IPS-20b (cell line): ENCODE data around the gene KIAA0753.

Experiments used
- H3K27ac ChIP-seq: one replicate; pipeline ENCODE4 v1.5.1; 2013; ENCODE audit warnings: low read length
- H3K27me3 ChIP-seq: 2 replicates; pipeline ENCODE4 v1.6.1; 2013; ENCODE audit warnings: mild to moderate bottlenecking, low read length, inconsistent platforms; ENCODE audit not compliant: insufficient read depth
- H3K36me3 ChIP-seq: 2 replicates; pipeline ENCODE4 v1.6.1; 2013; ENCODE audit warnings: low read depth, mild to moderate bottlenecking, inconsistent platforms, low read length, moderate library complexity; ENCODE audit not compliant: insufficient read depth
- H3K4me1 ChIP-seq: 2 replicates; pipeline ENCODE4 v1.6.1; 2013; ENCODE audit warnings: mild to moderate bottlenecking, control low read depth, inconsistent platforms, low read length, moderate library complexity; ENCODE audit not compliant: insufficient read depth
- H3K4me3 ChIP-seq: 2 replicates; pipeline ENCODE4 v1.5.1; 2013; ENCODE audit warnings: mild to moderate bottlenecking, low read length, inconsistent platforms
- H3K9ac ChIP-seq: 2 replicates; pipeline ENCODE4 v1.6.1; 2013; ENCODE audit warnings: low read depth, mild to moderate bottlenecking, inconsistent platforms, low read length, moderate library complexity
- H3K9me3 ChIP-seq: 2 replicates; pipeline ENCODE4 v1.6.1; 2013; ENCODE audit warnings: mild to moderate bottlenecking, low read depth, low read length, inconsistent platforms; ENCODE audit not compliant: insufficient read depth

KIAA0753 gene

GRCh38 chr17:6638046-6638908 is 2.2 kb downstream of the KIAA0753 start:
- H3K4me3 ChIP-seq = no peak overlapping the region
- no peak overlapping the region for H3K27ac ChIP-seq
- peaks cover 29% of the 10 kb centered on the region for H3K36me3 ChIP-seq
- H3K27me3 ChIP-seq = no peaks in the 10 kb centered on the region
- peaks cover 4% of the 10 kb centered on the region; the same call in 1 of the 2 replicates for H3K4me1 ChIP-seq
- H3K9ac ChIP-seq = no peak overlapping the region
- no peaks in the 10 kb centered on the region for H3K9me3 ChIP-seq

- H3K36me3 ChIP-seq = peaks cover 29% of the 10 kb centered on the region
- H3K4me3 ChIP-seq = no peak overlapping the region
- H3K9me3 ChIP-seq = no peaks in the 10 kb centered on the region
- no peaks in the 10 kb centered on the region for H3K27me3 ChIP-seq
- H3K9ac ChIP-seq = no peak overlapping the region
- no peak overlapping the region for H3K27ac ChIP-seq
- peaks cover 4% of the 10 kb centered on the region; the same call in 1 of the 2 replicates for H3K4me1 ChIP-seq
These were observed 3.1 kb downstream of the KIAA0753 start for GRCh38 chr17:6637458-6637840.

DNA sequence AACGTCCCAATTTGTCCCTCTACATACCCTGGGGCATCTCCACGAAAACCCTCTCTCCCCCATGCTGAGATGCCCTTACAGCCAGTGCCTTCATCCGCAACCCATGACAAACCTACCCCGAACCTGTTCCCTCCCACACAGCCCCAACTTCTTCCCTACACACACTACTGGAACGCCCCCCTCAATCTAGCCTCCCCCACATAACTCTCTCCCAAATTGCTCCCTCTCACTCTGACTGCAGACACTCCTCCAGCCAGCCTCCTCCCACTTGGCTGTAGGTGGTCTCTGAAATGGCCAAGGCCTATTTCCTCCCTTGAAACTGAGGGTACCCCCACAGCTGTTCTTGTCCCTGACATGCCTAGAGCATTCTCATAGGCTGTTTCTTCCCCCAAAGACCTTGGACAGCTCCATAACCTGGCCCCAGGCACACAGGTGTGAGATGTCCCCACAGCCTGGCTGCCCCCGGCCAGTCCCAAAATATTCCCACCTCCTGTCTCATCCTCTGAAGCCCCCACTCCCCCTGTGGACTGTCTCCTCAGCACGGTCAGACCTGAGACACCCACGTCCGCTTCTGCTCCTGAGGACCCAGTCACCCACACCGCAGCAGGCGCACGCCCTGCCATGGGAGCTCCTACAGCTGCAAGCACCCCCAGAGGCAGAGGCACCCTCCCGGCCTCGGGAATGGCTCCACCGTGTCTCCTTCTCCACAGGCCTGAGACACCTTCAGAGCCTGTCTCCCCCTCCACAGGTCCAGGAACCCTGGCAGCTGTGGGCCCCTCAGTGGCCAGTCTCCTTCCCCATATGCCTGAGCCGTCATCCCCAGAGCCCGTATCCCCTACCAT is 3.7 kb downstream of the KIAA0753 start:
- Histone ChIP-seq H3K9ac (no peak overlapping the region), H3K36me3 (peaks cover 31% of the 10 kb centered on the region), H3K27me3 (no peaks in the 10 kb centered on the region), H3K27ac (no peak overlapping the region), H3K4me1 (no peaks in the 10 kb centered on the region; the same call in 1 of the 2 replicates), H3K4me3 (no peak overlapping the region), H3K9me3 (no peaks in the 10 kb centered on the region)

- Histone ChIP-seq H3K4me3 (no peak overlapping the region), H3K27ac (no peak overlapping the region), H3K4me1 (no peaks in the 10 kb centered on the region), H3K36me3 (peaks cover 37% of the 10 kb centered on the region), H3K27me3 (no peaks in the 10 kb centered on the region), H3K9me3 (no peaks in the 10 kb centered on the region), H3K9ac (no peak overlapping the region)
These were observed 4.4 kb downstream of the KIAA0753 start for GRCh38 chr17:6636105-6636504.

DNA sequence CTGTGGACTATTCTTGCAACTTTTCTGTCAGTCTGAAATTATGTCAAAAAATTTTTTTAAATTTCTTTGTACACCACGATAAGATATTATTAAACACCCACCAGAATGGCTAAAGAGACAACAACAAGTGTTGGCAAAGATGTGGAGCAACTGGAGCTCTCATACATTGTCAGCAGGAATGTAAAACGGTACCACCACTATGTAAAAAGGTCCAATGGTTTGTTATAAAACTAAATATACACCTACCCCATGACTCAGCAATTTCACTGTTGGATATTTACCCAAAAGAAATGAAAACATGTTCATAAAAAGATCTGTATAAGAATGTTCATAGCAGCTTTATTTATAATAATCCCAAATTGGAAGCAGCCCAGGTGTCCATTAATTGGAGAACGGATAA is 7.2 kb downstream of the KIAA0753 start:
- Histone ChIP-seq H3K27me3 (no peaks in the 10 kb centered on the region), H3K9ac (no peak overlapping the region), H3K4me3 (no peak overlapping the region), H3K4me1 (no peaks in the 10 kb centered on the region), H3K36me3 (peaks cover 61% of the 10 kb centered on the region), H3K27ac (no peak overlapping the region), H3K9me3 (no peaks in the 10 kb centered on the region)

DNA sequence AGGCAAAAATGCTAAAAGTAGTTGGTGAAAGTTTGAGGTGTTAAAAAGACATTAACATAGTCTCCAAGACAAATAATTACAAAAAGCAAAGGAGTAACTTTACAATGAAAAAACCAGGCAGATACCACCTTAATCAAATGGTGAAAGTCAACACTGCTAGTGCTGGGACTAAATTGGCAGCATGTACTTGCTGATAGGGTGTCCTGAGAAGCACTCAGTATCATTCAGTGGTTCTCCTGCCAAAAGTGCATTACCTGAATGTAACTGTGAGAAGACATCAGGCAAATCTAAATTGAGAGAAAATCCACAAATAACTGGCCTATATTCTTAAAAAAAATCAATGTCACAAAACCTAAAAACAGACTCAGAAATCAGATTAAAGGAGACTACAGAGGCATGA is 8.0 kb downstream of the KIAA0753 start:
- no peaks in the 10 kb centered on the region for H3K27me3 ChIP-seq
- H3K27ac ChIP-seq = no peak overlapping the region
- H3K36me3 ChIP-seq = peaks cover 69% of the 10 kb centered on the region
- H3K4me3 ChIP-seq = no peak overlapping the region
- H3K9me3 ChIP-seq = no peaks in the 10 kb centered on the region
- H3K4me1 ChIP-seq = no peaks in the 10 kb centered on the region
- H3K9ac ChIP-seq = no peak overlapping the region

DNA sequence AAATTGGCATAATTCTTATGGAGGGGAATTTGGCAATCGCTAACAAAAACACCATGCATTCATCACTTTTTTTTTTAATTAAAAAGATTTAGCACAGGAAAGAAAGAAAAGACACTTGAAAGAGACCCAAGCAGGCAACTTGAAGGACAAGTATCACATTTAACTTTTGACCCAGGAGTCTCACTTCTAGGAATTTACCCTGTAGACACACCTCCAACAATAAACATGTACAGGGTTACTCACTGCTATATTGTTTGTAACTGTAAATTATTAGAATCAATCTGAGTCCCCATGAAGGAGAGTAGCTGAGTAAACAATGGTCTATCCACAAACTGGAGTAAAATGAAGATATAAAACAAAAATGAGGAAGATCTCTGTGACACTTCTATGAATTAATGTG is 10.1 kb downstream of the KIAA0753 start:
- peaks cover 88% of the 10 kb centered on the region for H3K36me3 ChIP-seq

GRCh38 chr17:6627019-6627418 is 13.5 kb downstream of the KIAA0753 start:
- Histone ChIP-seq H3K27me3 (no peaks in the 10 kb centered on the region), H3K4me3 (no peak overlapping the region), H3K36me3 (peaks cover 90% of the 10 kb centered on the region), H3K4me1 (no peaks in the 10 kb centered on the region), H3K27ac (no peak overlapping the region), H3K9ac (no peak overlapping the region), H3K9me3 (no peaks in the 10 kb centered on the region)

More for the DNA sequence above, 10.1 kb downstream of the KIAA0753 start:
- no peak overlapping the region for H3K27ac ChIP-seq
- H3K27me3 ChIP-seq = no peaks in the 10 kb centered on the region
- H3K9me3 ChIP-seq = no peaks in the 10 kb centered on the region
- H3K4me3 ChIP-seq = no peak overlapping the region
- no peaks in the 10 kb centered on the region for H3K4me1 ChIP-seq
- H3K9ac ChIP-seq = no peak overlapping the region

DNA sequence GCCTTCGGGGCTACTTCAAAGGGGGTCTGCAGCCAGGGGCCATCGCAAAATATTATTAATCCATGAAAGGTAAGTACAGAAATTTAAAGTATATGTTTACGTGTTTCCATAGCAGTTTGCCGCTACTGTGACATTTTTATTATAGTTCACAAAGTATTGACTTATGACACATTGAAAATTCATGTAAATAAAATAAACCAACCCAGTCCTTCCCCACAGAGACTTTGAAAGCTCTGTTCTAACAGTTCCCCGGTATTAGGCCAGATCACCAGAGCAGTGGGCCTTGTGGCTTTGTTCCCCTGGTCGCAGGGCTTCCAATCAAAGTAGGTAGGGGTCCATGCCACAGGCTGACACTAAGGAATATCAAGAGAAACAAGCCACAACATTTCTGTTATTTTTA is 13.9 kb downstream of the KIAA0753 start:
- Histone ChIP-seq H3K9me3 (no peaks in the 10 kb centered on the region), H3K36me3 (peaks cover 91% of the 10 kb centered on the region), H3K27ac (no peak overlapping the region), H3K4me3 (no peak overlapping the region), H3K4me1 (no peaks in the 10 kb centered on the region), H3K9ac (no peak overlapping the region), H3K27me3 (no peaks in the 10 kb centered on the region)

DNA sequence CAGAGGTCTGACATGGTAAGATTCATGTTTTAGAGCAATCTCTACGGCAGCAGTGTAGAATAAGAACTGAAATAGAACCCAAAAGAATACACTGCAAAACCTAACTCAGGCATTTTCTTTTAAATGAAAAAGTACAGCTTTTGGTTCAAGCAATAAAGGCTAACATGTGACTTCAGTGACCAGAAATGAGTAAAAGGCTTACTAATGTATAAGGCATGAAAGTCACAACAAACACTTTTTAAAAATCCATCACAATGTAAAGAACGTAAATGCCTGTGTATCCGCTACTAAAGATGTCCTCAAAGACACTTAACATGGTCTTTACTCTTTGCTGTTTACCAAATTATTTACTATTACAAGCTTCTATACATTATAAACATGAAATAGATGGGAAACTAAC is 16.6 kb downstream of the KIAA0753 start:
- Histone ChIP-seq H3K27ac (no peak overlapping the region), H3K4me3 (no peak overlapping the region), H3K27me3 (no peaks in the 10 kb centered on the region), H3K9me3 (no peaks in the 10 kb centered on the region), H3K36me3 (peaks cover 93% of the 10 kb centered on the region), H3K9ac (no peak overlapping the region), H3K4me1 (no peaks in the 10 kb centered on the region)

DNA sequence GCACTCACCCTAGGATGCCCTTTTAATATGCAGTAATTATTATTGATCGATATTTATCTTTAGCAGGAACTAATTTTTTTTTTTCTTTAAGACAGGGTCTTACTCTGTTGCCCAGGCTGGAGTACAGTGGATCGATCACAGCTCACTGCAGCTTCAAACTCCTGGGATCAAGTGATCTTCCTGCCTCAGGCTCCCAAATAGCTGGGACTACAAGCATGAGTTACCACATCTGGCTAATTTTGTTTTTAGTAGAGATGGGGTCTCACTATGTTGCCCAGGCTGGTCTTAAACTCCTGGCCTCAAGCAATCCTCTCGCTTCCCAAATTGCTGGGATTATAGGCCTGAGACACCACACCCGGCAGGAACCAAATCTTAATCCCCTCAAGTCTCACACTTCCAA is 29.3 kb downstream of the KIAA0753 start:
- no peak overlapping the region for H3K27ac ChIP-seq
- no peaks in the 10 kb centered on the region for H3K9me3 ChIP-seq
- H3K27me3 ChIP-seq = no peaks in the 10 kb centered on the region
- H3K4me1 ChIP-seq = no peaks in the 10 kb centered on the region
- peaks cover 79% of the 10 kb centered on the region for H3K36me3 ChIP-seq
- no peak overlapping the region for H3K9ac ChIP-seq
- H3K4me3 ChIP-seq = no peak overlapping the region

GRCh38 chr17:6610011-6610410 is 30.5 kb downstream of the KIAA0753 start:
- no peaks in the 10 kb centered on the region for H3K4me1 ChIP-seq

More at GRCh38 chr17:6610011-6610410, 30.5 kb downstream of the KIAA0753 start:
- peaks cover 79% of the 10 kb centered on the region for H3K36me3 ChIP-seq
- no peaks in the 10 kb centered on the region for H3K9me3 ChIP-seq
- H3K9ac ChIP-seq = no peak overlapping the region
- H3K4me3 ChIP-seq = no peak overlapping the region
- H3K27me3 ChIP-seq = no peaks in the 10 kb centered on the region
- no peak overlapping the region for H3K27ac ChIP-seq
